Suppressor macrophage treated with lipopolysaccharide for 4 hours (primary cell): Measurements from ENCODE around the gene NMNAT2.
A peak's percentile ranks its signal among the peaks of the same experiment; 100 is the strongest.

ENCODE experiments used
- DNase-seq: peaks from one replicate; pipeline ENCODE4 v3.0.0-alpha.2; 2020

NMNAT2 gene

GRCh38 chr1:183363972-183364371 is 54.2 kb downstream of the NMNAT2 start:
- DNase-seq, result peak; percentile 95

DNA sequence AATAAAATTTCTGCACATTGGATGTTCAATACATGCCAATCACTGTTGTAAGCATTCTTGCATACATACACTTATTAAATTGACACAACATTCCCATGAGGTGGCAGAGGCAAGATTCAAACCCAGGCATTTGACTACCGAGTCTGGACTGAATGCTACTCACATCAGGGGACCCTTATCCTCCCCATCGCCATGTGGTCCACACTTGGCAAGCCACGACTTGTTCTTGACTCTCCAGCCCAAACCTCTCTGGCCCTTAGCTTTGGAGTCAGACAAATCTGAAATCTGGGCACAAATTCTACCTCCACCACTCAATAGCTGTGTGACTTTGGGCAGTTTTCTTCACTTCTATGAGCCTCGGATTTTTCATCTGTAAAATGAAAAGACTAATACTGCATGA is 57.1 kb downstream of the NMNAT2 start:
- DNase-seq, result no peak

DNA sequence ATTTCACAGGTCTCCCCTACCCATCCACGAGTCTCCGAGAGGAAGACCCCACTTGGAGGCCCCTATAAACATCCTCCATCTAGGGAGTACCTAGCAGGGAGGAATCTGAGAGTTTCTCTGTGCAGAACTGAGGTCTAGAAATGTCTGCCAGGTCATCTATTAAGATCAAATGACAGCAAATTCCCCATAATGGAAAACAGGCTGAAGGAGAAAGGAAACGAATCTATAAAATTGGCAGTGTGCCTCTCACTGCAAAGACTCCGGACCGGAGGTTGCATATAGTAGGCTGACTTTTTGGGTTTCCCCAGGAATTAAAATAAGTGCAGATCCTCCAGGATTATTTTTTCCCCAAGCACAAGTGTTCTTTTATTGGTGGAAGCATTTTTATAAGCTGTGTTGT is 57.7 kb downstream of the NMNAT2 start:
- no peak for DNase-seq

DNA sequence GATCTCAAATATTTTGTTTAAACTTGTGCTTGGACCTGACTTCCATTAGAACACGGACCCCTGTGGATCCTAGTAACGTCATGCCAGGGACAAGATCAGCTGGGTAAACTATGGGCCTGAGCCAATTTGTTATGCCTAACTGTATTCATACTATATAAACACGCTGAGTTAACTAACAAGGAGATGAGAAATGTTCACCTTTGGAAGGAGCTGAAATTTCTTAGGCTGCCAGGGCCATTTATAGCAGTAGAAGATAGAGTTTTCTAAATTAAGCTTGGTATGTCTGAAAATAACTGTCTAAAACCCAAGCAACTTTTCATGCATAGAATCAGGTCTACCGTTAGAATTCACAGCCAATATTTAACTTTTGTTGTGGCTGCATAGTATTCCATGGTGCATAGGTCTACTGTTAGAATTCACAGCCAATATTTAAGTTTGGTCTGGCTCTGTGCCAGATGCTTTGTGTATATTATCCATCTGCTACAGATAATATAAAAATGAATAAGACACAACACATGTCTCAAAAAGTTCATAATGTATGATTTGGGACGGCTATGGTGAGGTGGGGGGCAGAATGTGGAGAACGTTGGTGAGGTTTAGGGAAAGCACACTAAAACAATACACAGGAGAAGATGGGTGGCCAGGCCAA is 61.5 kb downstream of the NMNAT2 start:
- no peak for DNase-seq

DNA sequence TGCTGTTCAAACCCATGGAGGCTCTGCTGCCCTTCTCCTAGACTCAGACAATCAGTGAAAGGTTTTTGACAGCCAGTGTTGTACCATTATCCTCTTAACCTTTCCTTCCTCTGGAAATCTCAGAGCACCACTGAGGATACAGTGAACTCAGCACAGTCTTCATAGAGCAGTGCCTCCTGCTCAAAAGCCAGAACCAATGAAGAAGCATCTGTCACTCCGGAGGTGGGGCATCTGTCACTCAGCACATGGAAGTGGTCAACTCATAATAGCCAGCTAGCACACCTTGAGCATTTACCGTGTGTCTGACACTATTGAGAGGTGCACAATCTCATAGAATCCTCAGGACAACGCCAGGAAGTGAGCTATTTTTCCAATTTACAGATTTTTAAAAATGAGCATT is 62.4 kb downstream of the NMNAT2 start:
- DNase-seq, result no peak

DNA sequence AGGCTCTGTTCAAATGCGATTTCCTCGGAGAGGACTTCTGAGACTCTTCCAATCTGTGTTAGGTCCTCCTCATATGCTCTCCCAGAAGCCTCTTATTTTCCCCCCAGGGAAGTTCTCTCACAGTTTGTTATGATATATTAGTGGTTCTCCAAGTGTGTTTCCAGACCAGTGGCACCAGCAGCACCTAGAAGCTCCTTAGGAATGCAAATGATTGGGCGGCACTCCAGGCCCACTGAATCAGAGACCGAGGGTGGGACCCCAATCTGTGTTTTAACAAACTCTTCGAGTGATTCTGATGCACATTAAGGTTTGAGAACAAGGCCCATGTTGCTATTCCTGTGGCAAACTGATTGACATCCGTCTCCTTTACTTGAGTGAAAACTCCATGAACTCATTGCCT is 63.0 kb downstream of the NMNAT2 start:
- DNase-seq, result no peak

- DNase-seq, result no peak
Measured at GRCh38 chr1:183353597-183353996, 64.6 kb downstream of the NMNAT2 start.

- DNase-seq, result no peak
Measured at GRCh38 chr1:183349201-183349711, 68.9 kb downstream of the NMNAT2 start.

GRCh38 chr1:183346276-183346732 is 71.9 kb downstream of the NMNAT2 start:
- peak; percentile 12 for DNase-seq

GRCh38 chr1:183339556-183340167 is 78.5 kb downstream of the NMNAT2 start:
- DNase-seq, result no peak

- no peak for DNase-seq
Measured at GRCh38 chr1:183331091-183331742, 87.0 kb downstream of the NMNAT2 start.

- DNase-seq, result no peak
Measured at GRCh38 chr1:183330335-183330734, 87.8 kb downstream of the NMNAT2 start.

DNA sequence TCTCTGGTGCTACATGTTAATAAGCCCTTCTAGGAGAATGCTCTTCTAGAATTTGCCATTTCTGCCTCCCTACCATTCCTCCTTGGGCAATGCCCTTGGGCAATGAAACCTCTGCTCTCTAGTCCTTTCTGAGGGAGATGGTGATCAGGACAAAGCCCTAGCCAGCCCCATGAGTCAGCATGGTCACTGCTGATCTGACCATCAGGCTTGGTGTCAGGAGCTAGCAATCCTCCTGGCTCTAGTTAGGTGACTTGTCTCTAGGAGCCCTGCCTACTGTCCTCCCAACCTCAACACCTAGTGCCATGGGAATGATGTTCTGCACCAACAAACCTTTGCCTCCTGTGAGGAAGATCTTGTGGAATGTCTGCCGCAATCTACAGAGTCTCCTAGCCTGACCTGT is 89.8 kb downstream of the NMNAT2 start:
- no peak for DNase-seq

- no peak for DNase-seq
Measured at GRCh38 chr1:183327434-183328290, 90.5 kb downstream of the NMNAT2 start.

DNA sequence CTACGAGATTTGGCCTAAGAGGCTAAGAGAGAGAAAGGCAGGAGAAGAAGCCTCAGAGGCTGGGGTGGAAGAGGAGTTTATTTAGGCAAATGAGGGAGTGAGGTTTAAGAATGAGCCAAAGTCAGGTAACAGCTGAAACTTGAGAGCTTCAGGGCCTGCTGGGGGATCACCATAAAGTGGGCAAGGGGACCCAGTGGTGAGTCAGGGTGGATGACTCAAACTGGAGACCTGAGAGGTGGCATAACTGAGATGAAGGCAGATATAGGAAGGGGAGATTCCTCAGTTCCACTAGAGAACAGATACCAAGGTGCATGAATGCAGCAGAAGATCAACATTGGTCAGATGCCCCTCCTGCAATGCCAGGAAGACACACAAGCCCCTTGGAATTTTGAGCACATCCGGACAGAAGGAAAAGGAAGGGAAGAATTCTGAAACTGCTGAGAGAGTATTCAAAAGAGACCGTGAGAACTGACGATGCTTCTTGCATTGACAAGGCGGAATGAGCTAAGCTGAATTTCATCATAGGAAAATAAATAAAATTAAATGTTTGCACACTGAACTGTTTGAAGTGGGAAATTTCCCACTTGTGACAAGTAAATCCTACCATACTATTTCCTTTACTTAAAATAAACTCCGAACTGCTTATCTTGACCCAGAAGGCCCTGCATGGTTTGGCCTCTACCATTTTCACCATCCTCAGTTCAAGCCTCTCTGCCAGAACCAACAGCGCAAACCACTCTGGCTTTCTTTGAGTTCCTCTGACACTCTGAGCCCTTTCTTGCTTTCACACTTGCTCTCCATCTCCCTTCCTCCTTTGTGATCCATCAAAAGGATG is 94.1 kb downstream of the NMNAT2 start:
- no peak for DNase-seq

DNA sequence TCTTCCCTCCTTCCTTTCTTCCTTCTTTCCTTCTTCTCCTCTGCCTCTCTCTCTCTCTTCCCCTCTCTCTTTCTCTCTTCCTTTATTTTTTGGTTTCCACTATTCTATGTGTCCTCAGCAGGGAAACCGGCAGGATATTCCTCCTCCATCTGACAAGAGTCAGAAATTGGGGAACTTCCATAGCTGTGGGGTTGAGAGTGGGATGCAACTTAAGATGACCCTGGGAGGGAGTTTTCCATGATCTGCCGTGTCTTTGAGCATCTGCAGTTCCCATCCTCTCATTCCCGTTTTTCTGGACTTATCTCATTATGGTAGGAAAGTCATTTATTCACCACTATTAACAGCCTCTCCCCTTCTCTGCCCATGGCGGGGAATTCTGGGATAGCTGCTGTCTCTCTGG is 98.6 kb downstream of the NMNAT2 start:
- DNase-seq, result no peak

GRCh38 chr1:183319051-183319450 is 99.1 kb downstream of the NMNAT2 start:
- peak; percentile 10 for DNase-seq

- peak; percentile 91 for DNase-seq
Measured at GRCh38 chr1:183318433-183318832, 99.7 kb downstream of the NMNAT2 start.

GRCh38 chr1:183315991-183316758 is 102.0 kb downstream of the NMNAT2 start:
- no peak for DNase-seq

DNA sequence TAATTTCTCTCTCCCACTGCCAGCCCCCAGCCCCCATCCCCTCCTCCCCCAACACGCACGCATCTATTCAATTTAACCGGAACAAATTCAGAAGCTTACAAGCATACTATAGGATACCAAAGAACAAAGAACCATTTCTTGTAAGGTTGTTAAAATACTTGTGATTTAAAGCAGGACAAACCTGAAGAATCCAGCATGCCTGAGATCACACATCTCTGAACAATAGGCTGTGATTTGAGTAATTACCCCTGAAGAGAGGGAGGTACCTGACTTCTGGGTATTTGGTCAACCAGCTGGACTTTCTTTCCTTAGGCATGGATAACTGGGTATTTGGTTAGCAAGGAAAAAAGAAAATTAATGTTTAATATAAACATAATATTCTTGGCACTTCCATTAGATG is 105.1 kb downstream of the NMNAT2 start:
- DNase-seq, result no peak

DNA sequence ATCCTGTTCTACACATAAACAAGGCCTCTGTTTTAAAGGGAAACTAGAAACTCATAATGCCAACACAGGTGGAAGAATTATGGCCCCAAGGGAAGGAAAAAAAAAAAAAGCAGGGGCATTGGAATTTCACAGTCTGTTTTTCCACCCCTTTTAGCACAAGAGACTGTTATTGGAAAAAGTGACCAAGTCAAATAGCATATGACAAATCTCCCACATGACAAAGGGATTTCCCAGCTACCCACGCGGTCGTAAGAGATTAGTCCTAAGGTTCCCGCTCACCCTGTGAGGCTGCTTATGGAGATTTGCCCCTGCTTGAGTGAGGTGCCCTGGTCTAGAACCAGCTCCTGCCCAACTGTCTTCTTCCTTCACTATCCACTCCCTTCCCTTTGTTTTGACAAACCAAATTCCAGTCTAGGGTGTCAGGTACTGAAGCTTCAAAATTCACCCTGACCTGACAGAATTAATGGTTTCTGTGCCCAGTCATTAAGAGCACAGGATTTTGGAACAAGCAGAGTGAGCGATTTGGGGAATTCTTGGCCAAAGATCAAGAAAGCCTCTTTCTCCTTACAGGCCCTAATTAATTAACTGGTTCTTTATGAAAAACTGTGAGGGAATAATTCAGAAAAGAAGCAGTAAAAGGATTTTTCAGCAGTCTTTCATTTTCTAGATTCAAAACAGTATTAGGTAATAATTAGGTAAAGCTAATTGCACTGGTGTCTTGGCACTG is 107.3 kb downstream of the NMNAT2 start:
- DNase-seq, result peak; percentile 75
